Measurements from ENCODE around the gene NEMP2.

NEMP2 gene

GRCh38 chr2:190458352-190459107 lies 76.0 kb downstream of the NEMP2 start:
- H3K36me3 ChIP-seq (ENCODE audit: control insufficient read depth, low read length), result no peaks in the 10 kb centered on the region
- no peaks in the 10 kb centered on the region for H3K9me3 ChIP-seq (ENCODE audit: control insufficient read depth, insufficient read depth, low read length)
- H3K27ac ChIP-seq (ENCODE audit: low read depth, low read length), result no peak overlapping the region
- no peak overlapping the region for H3K4me3 ChIP-seq (ENCODE audit: low read length)
- TF ChIP-seq EZH2phosphoT487 (IDR thresholded peaks at IDR 0.05; ENCODE audit: borderline replicate concordance, low read length) (no peak), CTCF (IDR thresholded peaks at IDR 0.05; ENCODE audit: low read depth, low read length, poor library complexity, severe bottlenecking) (no peak)
- no peaks in the 10 kb centered on the region for H3K27me3 ChIP-seq (ENCODE audit: control insufficient read depth, low read length)
- peaks cover 9% of the 10 kb centered on the region; the same call in 1 of the 2 replicates for H3K79me2 ChIP-seq (ENCODE audit: control insufficient read depth, low read length)
- H3K9me2 ChIP-seq (replicated peaks; ENCODE audit: control insufficient read depth, low read length), result no peaks in the 10 kb centered on the region
- H3K4me1 ChIP-seq (ENCODE audit: control insufficient read depth, low read length), result peaks cover 18% of the 10 kb centered on the region
- H3K4me2 ChIP-seq (ENCODE audit: low read length), result no peak overlapping the region
- H3F3A ChIP-seq (ENCODE audit: control insufficient read depth, insufficient read depth), result no peaks in the 10 kb centered on the region
- H4K20me1 ChIP-seq (ENCODE audit: control insufficient read depth, insufficient read depth, low read depth, low read length), result no peaks in the 10 kb centered on the region

- no peaks in the 10 kb centered on the region for H3F3A ChIP-seq (ENCODE audit: control insufficient read depth, insufficient read depth)
- H3K9me3 ChIP-seq (ENCODE audit: control insufficient read depth, insufficient read depth, low read length), result no peaks in the 10 kb centered on the region
- H3K79me2 ChIP-seq (ENCODE audit: control insufficient read depth, low read length), result peaks cover 6% of the 10 kb centered on the region; the same call in 1 of the 2 replicates
- no peak for TF ChIP-seq CTCF (IDR thresholded peaks at IDR 0.05; ENCODE audit: low read depth, low read length, poor library complexity, severe bottlenecking)
- TF ChIP-seq EZH2phosphoT487 (IDR thresholded peaks at IDR 0.05; ENCODE audit: borderline replicate concordance, low read length), result no peak
- H3K9me2 ChIP-seq (replicated peaks; ENCODE audit: control insufficient read depth, low read length), result no peaks in the 10 kb centered on the region
- no peaks in the 10 kb centered on the region for H3K27me3 ChIP-seq (ENCODE audit: control insufficient read depth, low read length)
- no peak overlapping the region for H3K4me3 ChIP-seq (ENCODE audit: low read length)
- H3K27ac ChIP-seq (ENCODE audit: low read depth, low read length), result no peak overlapping the region
- H4K20me1 ChIP-seq (ENCODE audit: control insufficient read depth, insufficient read depth, low read depth, low read length), result no peaks in the 10 kb centered on the region
- H3K4me2 ChIP-seq (ENCODE audit: low read length), result no peak overlapping the region
- H3K4me1 ChIP-seq (ENCODE audit: control insufficient read depth, low read length), result peaks cover 11% of the 10 kb centered on the region
- H3K36me3 ChIP-seq (ENCODE audit: control insufficient read depth, low read length), result no peaks in the 10 kb centered on the region
These were observed 77.3 kb downstream of the NEMP2 start for GRCh38 chr2:190457256-190457655.

GRCh38 chr2:190456833-190457232 lies 77.7 kb downstream of the NEMP2 start:
- H3K9me2 ChIP-seq (replicated peaks; ENCODE audit: control insufficient read depth, low read length), result no peaks in the 10 kb centered on the region
- H3K79me2 ChIP-seq (ENCODE audit: control insufficient read depth, low read length), result peaks cover 6% of the 10 kb centered on the region; the same call in 1 of the 2 replicates
- no peaks in the 10 kb centered on the region for H4K20me1 ChIP-seq (ENCODE audit: control insufficient read depth, insufficient read depth, low read depth, low read length)
- H3K36me3 ChIP-seq (ENCODE audit: control insufficient read depth, low read length), result no peaks in the 10 kb centered on the region
- no peak overlapping the region for H3K27ac ChIP-seq (ENCODE audit: low read depth, low read length)
- peaks cover 7% of the 10 kb centered on the region; the same call in 1 of the 2 replicates for H3K4me1 ChIP-seq (ENCODE audit: control insufficient read depth, low read length)
- H3K9me3 ChIP-seq (ENCODE audit: control insufficient read depth, insufficient read depth, low read length), result no peaks in the 10 kb centered on the region
- no peaks in the 10 kb centered on the region for H3K27me3 ChIP-seq (ENCODE audit: control insufficient read depth, low read length)
- H3F3A ChIP-seq (ENCODE audit: control insufficient read depth, insufficient read depth), result no peaks in the 10 kb centered on the region
- H3K4me3 ChIP-seq (ENCODE audit: low read length), result no peak overlapping the region
- H3K4me2 ChIP-seq (ENCODE audit: low read length), result no peak overlapping the region
- TF ChIP-seq EZH2phosphoT487 (IDR thresholded peaks at IDR 0.05; ENCODE audit: borderline replicate concordance, low read length), result no peak
- no peak for TF ChIP-seq CTCF (IDR thresholded peaks at IDR 0.05; ENCODE audit: low read depth, low read length, poor library complexity, severe bottlenecking)

Measured in DOHH2 (cell line).